HUES6 (cell line): Measurements from ENCODE around the gene ASCL2.

Experiments
- H3K27ac ChIP-seq: 2 replicates; pipeline ENCODE4 v1.7.0; 2013; ENCODE audit warnings: low read depth, mild to moderate bottlenecking, low read length, inconsistent platforms
- H3K27me3 ChIP-seq: 2 replicates; pipeline ENCODE4 v1.6.1; 2013; ENCODE audit warnings: low read length; ENCODE audit not compliant: control insufficient read depth, insufficient read depth
- H3K36me3 ChIP-seq: 2 replicates; pipeline ENCODE4 v1.6.1; 2013; ENCODE audit warnings: low read length; ENCODE audit not compliant: control insufficient read depth, insufficient read depth
- H3K4me1 ChIP-seq: 2 replicates; pipeline ENCODE4 v1.6.1; 2013; ENCODE audit warnings: low read length; ENCODE audit not compliant: control insufficient read depth, insufficient read depth
- H3K4me3 ChIP-seq: 2 replicates; pipeline ENCODE4 v1.5.1; 2013; ENCODE audit warnings: low read depth, low read length
- H3K9ac ChIP-seq: one replicate; pipeline ENCODE4 v1.6.1; 2013; ENCODE audit warnings: mild to moderate bottlenecking, low read length
- H3K9me3 ChIP-seq: 2 replicates; pipeline ENCODE4 v1.6.1; 2013; ENCODE audit warnings: low read depth, low read length; ENCODE audit not compliant: control insufficient read depth, insufficient read depth

Gene ASCL2

GRCh38 chr11:2306877-2307500, 36.6 kb upstream of the ASCL2 start:
- no peak overlapping the region for H3K4me3 ChIP-seq
- no peak overlapping the region for H3K9ac ChIP-seq
- no peaks in the 10 kb centered on the region for H3K36me3 ChIP-seq
- H3K27ac ChIP-seq = no peak overlapping the region
- peaks cover 9% of the 10 kb centered on the region; the same call in 1 of the 2 replicates for H3K4me1 ChIP-seq
- H3K27me3 ChIP-seq = no peaks in the 10 kb centered on the region
- no peaks in the 10 kb centered on the region for H3K9me3 ChIP-seq

GRCh38 chr11:2306452-2306823, 36.0 kb upstream of the ASCL2 start:
- peaks cover 6% of the 10 kb centered on the region; the same call in 1 of the 2 replicates for H3K4me1 ChIP-seq
- H3K9me3 ChIP-seq = no peaks in the 10 kb centered on the region
- no peaks in the 10 kb centered on the region for H3K36me3 ChIP-seq
- no peak overlapping the region for H3K27ac ChIP-seq
- H3K4me3 ChIP-seq = no peak overlapping the region
- no peaks in the 10 kb centered on the region for H3K27me3 ChIP-seq
- H3K9ac ChIP-seq = no peak overlapping the region

GRCh38 chr11:2305788-2306451, 35.5 kb upstream of the ASCL2 start:
- peaks cover 6% of the 10 kb centered on the region; the same call in 1 of the 2 replicates for H3K4me1 ChIP-seq
- no peaks in the 10 kb centered on the region for H3K36me3 ChIP-seq
- H3K27me3 ChIP-seq = no peaks in the 10 kb centered on the region
- no peak overlapping the region for H3K27ac ChIP-seq
- H3K4me3 ChIP-seq = no peak overlapping the region
- H3K9me3 ChIP-seq = no peaks in the 10 kb centered on the region
- H3K9ac ChIP-seq = no peak overlapping the region

GRCh38 chr11:2305140-2305778, 34.9 kb upstream of the ASCL2 start:
- no peak overlapping the region for H3K27ac ChIP-seq
- H3K36me3 ChIP-seq = no peaks in the 10 kb centered on the region
- peaks cover 6% of the 10 kb centered on the region; the same call in 1 of the 2 replicates for H3K4me1 ChIP-seq
- no peaks in the 10 kb centered on the region for H3K27me3 ChIP-seq
- H3K9ac ChIP-seq = no peak overlapping the region
- H3K4me3 ChIP-seq = no peak overlapping the region
- H3K9me3 ChIP-seq = no peaks in the 10 kb centered on the region

GRCh38 chr11:2304506-2305139, 34.2 kb upstream of the ASCL2 start:
- Histone ChIP-seq H3K27ac (no peak overlapping the region), H3K4me3 (no peak overlapping the region), H3K4me1 (peaks cover 6% of the 10 kb centered on the region; the same call in 1 of the 2 replicates), H3K27me3 (no peaks in the 10 kb centered on the region), H3K36me3 (no peaks in the 10 kb centered on the region), H3K9me3 (no peaks in the 10 kb centered on the region), H3K9ac (no peak overlapping the region)

GRCh38 chr11:2303627-2304505, 33.5 kb upstream of the ASCL2 start:
- Histone ChIP-seq H3K36me3 (no peaks in the 10 kb centered on the region), H3K27ac (no peak overlapping the region), H3K9ac (no peak overlapping the region), H3K4me1 (peaks cover 6% of the 10 kb centered on the region; the same call in 1 of the 2 replicates), H3K9me3 (no peaks in the 10 kb centered on the region), H3K4me3 (no peak overlapping the region), H3K27me3 (no peaks in the 10 kb centered on the region)

- Histone ChIP-seq H3K4me1 (peaks cover 6% of the 10 kb centered on the region; the same call in 1 of the 2 replicates), H3K4me3 (no peak overlapping the region), H3K27ac (no peak overlapping the region), H3K27me3 (no peaks in the 10 kb centered on the region), H3K36me3 (no peaks in the 10 kb centered on the region), H3K9ac (no peak overlapping the region), H3K9me3 (no peaks in the 10 kb centered on the region)
These were observed 32.7 kb upstream of the ASCL2 start for GRCh38 chr11:2302896-2303626.

- H3K9me3 ChIP-seq = no peaks in the 10 kb centered on the region
- no peak overlapping the region for H3K27ac ChIP-seq
- H3K36me3 ChIP-seq = no peaks in the 10 kb centered on the region
- peaks cover 6% of the 10 kb centered on the region; the same call in 1 of the 2 replicates for H3K4me1 ChIP-seq
- H3K27me3 ChIP-seq = no peaks in the 10 kb centered on the region
- no peak overlapping the region for H3K9ac ChIP-seq
- no peak overlapping the region for H3K4me3 ChIP-seq
These were observed 32.0 kb upstream of the ASCL2 start for GRCh38 chr11:2302306-2302895.

GRCh38 chr11:2301631-2302305, 31.4 kb upstream of the ASCL2 start, which contains the start of the genes C11orf21 and TSPAN32:
Gene C11orf21, minus strand, starts transcription at chr11:2301918. Its CDS starts 110 bp downstream, at chr11:2301808.
Gene TSPAN32, plus strand, starts transcription at chr11:2302013. Its CDS starts 137 bp downstream, at chr11:2302150.
- no peaks in the 10 kb centered on the region for H3K36me3 ChIP-seq
- H3K4me1 ChIP-seq = peaks cover 6% of the 10 kb centered on the region; the same call in 1 of the 2 replicates
- no peak within 1 kb of the TSS for H3K27ac ChIP-seq
- H3K9me3 ChIP-seq = no peaks in the 10 kb centered on the region
- no peak within 1 kb of the TSS for H3K9ac ChIP-seq
- H3K4me3 ChIP-seq = no peak within 1 kb of the TSS
- H3K27me3 ChIP-seq = no peaks in the 10 kb centered on the region
